Regular cardiac myocyte (primary cell): ENCODE measurements around the gene CACNA1G. TPM values are rescaled to one million over a fixed set of nuclear protein-coding genes. Genes with fewer than 3 reads are reported as not detected.

Experiments
- total RNA-seq: library from RNA; depleted of rRNA; stranded (reverse); fragments of >200 nt; gene quantifications from 2 replicates; pipeline ENCODE4 v1.2.3, GENCODE V29; 2014

Gene CACNA1G
- under 0.01 TPM in 2 replicates for total RNA-seq

GRCh38 chr17:50560185-50560824 lies at the start of gene CACNA1G:
CACNA1G (plus strand) TSS chr17:50560715; CDS start chr17:50561460, 745 bp downstream.

DNA sequence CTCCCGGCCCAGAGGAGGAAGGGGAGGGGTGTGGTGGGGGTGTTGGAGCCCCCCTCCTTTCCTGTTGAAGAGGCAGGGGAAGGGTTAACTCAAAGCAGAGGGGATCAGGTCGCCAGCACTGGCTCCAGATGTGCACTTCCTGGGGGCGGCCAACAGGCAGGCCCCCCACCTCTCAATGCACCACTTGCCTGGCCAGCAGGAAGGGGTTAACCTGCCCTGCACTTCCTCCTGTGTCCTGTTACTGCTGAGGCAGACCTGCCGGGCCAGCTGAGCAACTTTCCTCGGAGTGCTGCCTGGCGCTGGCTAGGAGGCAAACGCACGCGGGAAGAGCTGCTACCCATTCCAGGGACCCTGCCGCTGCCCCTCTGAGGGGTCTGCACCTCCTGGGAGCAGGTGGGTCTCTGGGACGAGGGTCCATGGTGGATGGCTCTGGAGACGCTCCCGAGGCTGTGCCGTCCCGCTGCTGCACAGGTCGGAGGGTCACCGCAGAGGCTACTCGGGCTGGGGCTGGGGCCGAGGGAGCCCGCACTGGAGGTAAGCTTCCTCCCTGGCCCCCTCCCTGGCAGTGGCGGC lies 28.0 kb upstream of the CACNA1G start, which contains the start of gene EPN3:
TSS of gene EPN3 (plus strand) at position 284 of the 573 bp plus-strand sequence. CDS start 3,822 bp downstream, outside the sequence.

GRCh38 chr17:50547035-50547735 lies 13.3 kb upstream of the CACNA1G start, which contains the start of gene SPATA20:
SPATA20 (plus strand) TSS chr17:50547174; CDS start chr17:50547209, 35 bp downstream.

DNA sequence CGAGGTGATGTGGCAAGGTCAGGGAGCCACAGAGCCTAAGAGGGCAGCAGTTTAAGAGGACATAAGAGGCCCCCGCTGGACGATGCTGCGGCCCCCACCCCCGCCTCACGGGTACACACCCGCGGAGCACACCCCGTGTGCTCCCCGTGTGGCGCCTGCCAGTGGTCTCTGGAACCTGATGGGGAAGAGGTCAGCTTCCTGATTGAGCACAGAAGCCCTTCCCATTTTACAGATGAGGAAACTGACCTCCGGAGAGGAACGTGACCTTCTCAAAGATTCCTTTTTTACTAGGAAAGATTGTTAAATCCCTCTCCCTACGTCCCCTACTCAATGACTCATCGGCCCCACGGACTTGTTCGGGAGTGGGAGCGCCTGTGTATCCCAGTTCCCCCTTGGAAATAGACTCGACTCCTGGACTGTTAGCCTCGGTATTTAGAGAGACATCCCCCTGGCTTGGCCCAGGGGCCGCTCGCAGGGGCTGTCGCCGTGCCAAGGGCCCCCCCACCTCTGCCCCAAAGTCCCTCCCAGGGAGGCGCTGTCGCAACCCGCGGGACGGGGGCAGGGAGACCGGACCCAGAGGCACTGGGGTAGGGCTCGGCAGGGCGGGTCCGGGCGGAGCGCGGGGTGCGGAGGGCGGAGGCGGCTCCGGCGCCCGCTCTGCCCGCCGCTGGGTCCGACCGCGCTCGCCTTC lies 73.9 kb downstream of the CACNA1G start, which contains the start of gene ABCC3:
TSS of gene ABCC3 (plus strand) at position 658 of the 691 bp plus-strand sequence. CDS start 56 bp downstream, outside the sequence.

Other genes with a start within 250 kb of the CACNA1G start
- gene XYLT2, start 214.6 kb upstream of the CACNA1G start, total RNA-seq, result 64.8 and 85.7 TPM in 2 replicates
- 51.9 and 95.9 TPM in 2 replicates for gene MRPL27, start 187.5 kb upstream of the CACNA1G start, total RNA-seq
- 3.7 and 18.0 TPM in 2 replicates for gene EME1, start 187.5 kb upstream of the CACNA1G start, total RNA-seq
- 133 and 352 TPM in 2 replicates for gene LRRC59, start 163.2 kb upstream of the CACNA1G start, total RNA-seq
- 13.2 and 44.3 TPM in 2 replicates for gene ACSF2, start 134.5 kb upstream of the CACNA1G start, total RNA-seq
- gene CHAD, start 91.8 kb upstream of the CACNA1G start, total RNA-seq, result not detected in 2 replicates
- 16.9 and 20.1 TPM in 2 replicates for gene RSAD1, start 81.9 kb upstream of the CACNA1G start, total RNA-seq
- 0.77 and 2.3 TPM in 2 replicates for gene MYCBPAP, start 52.3 kb upstream of the CACNA1G start, total RNA-seq
- gene EPN3, start 28.0 kb upstream of the CACNA1G start, total RNA-seq, result not detected in 2 replicates
- gene SPATA20, start 13.5 kb upstream of the CACNA1G start, total RNA-seq, result 40.1 and 59.2 TPM in 2 replicates
- gene ABCC3, start 74.2 kb downstream of the CACNA1G start, total RNA-seq, result 1.2 and 13.0 TPM in 2 replicates
- gene ANKRD40, start 147.2 kb downstream of the CACNA1G start, total RNA-seq, result 27.8 and 29.9 TPM in 2 replicates
- 15.0 and 22.0 TPM in 2 replicates for gene LUC7L3, start 158.9 kb downstream of the CACNA1G start, total RNA-seq
- 0.28 TPM in 1 of 2 replicates, not detected in the other for gene ANKRD40CL, start 206.8 kb downstream of the CACNA1G start, total RNA-seq